AG09319 (cell line): Measurements from ENCODE around the gene CUL4A.
"Not testable (repeated sequence)": the region's sequence is repeated elsewhere in the genome, so short reads cannot be mapped to it uniquely, and the experiment has no call there.

ENCODE experiments used
- DNase-seq: peaks from one replicate; pipeline ENCODE4 v3.0.0-alpha.2; 2010; ENCODE audit warnings: low read depth; ENCODE audit errors: extremely low read depth
- CTCF ChIP-seq: IDR thresholded peaks from 2 replicates; pipeline ENCODE4 v1.5.1; 2011; ENCODE audit warnings: low read depth, mild to moderate bottlenecking, inconsistent platforms, low read length, moderate library complexity

The CUL4A gene

GRCh38 chr13:113209336-113209758, at the start of gene CUL4A:
CUL4A (plus strand) TSS chr13:113209613; CDS start chr13:113209628, 15 bp downstream.
- DNase-seq: no peak
- TF ChIP-seq CTCF: no peak

DNA sequence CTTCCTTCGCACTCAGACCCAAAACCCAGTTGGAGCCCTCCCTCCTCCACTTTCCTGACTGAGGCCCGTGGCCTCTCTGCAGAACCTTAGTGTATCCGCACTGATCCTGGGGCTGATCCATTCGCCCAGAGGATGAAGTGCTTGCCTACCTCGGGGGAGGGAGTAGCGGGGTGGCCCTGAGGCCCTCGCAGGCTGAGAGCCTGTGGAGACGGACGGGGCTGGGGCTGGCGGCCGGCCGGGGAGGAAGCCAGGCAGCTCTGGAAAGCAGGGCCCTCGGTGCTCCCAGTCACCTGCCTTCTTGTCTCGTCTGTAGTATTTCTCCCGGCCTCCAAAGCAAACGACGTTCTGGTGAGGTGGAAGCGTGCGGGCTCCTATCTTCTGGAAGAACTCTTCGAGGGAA, 49.7 kb upstream of the CUL4A start:
- no peak for TF ChIP-seq CTCF

GRCh38 chr13:113160983-113161382, 48.4 kb upstream of the CUL4A start:
- DNase-seq: no peak
- TF ChIP-seq CTCF: no peak

More for the DNA sequence above, 49.7 kb upstream of the CUL4A start:
- no peak for DNase-seq

- DNase-seq: no peak
- TF ChIP-seq CTCF: no peak
Measured at GRCh38 chr13:113161433-113161832, 48.0 kb upstream of the CUL4A start.

DNA sequence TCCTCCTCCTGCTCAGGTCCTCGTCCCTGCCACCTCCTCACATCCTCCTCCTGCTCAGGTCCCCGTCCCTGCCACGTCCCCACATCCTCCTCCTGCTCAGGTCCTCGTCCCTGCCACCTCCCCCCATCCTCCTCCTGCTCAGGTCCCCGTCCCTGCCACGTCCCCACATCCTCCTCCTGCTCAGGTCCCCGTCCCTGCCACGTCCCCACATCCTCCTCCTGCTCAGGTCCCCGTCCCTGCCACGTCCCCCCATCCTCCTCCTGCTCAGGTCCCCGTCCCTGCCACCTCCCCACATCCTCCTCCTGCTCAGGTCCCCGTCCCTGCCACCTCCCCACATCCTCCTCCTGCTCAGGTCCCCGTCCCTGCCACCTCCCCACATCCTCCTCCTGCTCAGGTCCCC, 47.4 kb upstream of the CUL4A start:
- DNase-seq: not testable (repeated sequence)

DNA sequence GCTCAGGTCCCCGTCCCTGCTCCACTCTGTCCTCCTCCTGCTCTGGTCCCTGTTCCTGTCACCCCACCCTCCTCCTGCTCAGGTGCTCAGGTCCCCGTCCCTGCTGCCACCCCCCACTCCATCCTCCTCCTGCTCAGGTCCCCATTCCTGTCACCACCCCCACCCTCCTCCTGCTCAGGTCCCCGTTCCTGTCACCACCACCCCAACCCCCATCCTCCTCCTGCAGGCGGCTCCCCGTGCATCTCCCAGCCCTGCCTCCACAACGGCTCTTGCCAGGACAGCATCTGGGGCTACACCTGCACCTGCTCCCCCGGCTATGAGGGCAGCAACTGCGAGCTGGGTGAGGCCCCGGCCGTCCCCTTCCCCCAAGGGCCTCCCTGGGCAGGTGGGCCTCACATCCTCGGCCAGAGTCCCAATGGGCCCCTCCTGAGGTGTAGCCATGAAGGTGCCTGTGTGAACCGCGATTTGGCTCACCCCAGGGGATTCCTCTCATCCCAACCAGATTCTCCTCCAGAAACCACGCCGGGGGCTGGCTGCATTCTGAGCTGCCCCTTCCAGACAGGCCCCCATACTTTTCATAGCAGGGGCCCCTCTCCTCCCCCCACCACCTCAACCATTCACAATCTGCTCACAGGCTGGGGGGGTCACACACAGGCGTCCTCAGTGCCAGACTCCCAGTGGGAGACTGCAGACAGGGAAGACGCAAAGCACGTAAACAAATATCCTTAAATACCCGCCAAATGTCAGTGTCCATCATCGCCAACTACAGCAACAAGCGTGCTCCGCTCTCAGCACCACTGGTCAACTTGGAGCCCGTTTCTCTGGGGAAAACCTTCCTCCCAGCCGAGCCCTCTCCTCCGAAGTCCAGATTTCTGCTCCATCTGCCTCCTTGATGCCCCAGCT, 46.4 kb upstream of the CUL4A start:
- no peak for TF ChIP-seq CTCF
- no peak for DNase-seq

- TF ChIP-seq CTCF: no peak
- DNase-seq: no peak
Measured at GRCh38 chr13:113164492-113164891, 44.9 kb upstream of the CUL4A start.

DNA sequence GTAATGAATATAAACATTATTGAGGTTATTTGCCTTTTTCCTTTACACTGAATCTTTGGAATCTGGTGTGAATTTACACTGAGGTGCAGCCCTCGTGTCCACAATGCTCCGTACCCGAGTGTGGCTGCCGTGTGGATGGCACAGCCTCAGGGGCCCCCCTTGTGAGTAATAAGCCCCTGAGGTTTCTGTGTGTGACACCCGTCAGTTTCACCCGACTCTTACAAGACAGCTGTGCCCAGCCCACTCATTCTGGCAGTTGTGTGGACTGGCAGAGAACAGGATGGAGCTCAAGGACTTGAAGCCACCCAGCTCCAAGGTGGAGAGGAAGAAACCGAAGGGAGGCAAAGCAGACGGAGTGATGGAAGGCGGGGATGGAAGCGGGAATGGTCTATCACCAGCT, 43.1 kb upstream of the CUL4A start:
- no peak for DNase-seq
- TF ChIP-seq CTCF: no peak
